GM23338 (cell line): ENCODE data around the gene SDHD. TPM values are rescaled to one million over a fixed set of nuclear protein-coding genes. Genes with fewer than 3 reads are reported as not detected.

Experiments
- ATAC-seq: fragments of 200-7000 bp; cut with Tn5 transposase; 3 replicates; pipeline ENCODE4 v1.9.1; 2020
- DNase-seq: peaks from one replicate; pipeline ENCODE4 v3.0.0-alpha.2; 2015; ENCODE audit warnings: low spot score
- H2AFZ ChIP-seq: fragments of 200-600 bp; sonication (generic); 2 replicates; pipeline ENCODE4 v1.8.0; 2016; ENCODE audit warnings: antibody characterized with exemption, mild to moderate bottlenecking, moderate library complexity
- H3F3A ChIP-seq: fragments of 200-600 bp; sonication (generic); replicated peaks from 2 replicates; pipeline ENCODE4 v1.8.0; 2017; ENCODE audit warnings: antibody characterized with exemption, mixed run types, low read depth
- H3K27ac ChIP-seq: fragments of 200-600 bp; sonication (generic); 2 replicates; pipeline ENCODE4 v1.6.1; 2016; ENCODE audit warnings: low read depth
- H3K27me3 ChIP-seq: fragments of 200-600 bp; sonication (generic); 2 replicates; pipeline ENCODE4 v1.8.0; 2016; ENCODE audit warnings: mild to moderate bottlenecking, mixed run types, moderate library complexity; ENCODE audit not compliant: insufficient read depth
- H3K36me3 ChIP-seq: fragments of 200-600 bp; sonication (generic); 2 replicates; pipeline ENCODE4 v1.8.0; 2016; ENCODE audit warnings: mild to moderate bottlenecking; ENCODE audit not compliant: insufficient read depth
- H3K4me1 ChIP-seq: fragments of 200-600 bp; sonication (generic); 2 replicates; pipeline ENCODE4 v1.8.0; 2016; ENCODE audit warnings: mild to moderate bottlenecking, moderate library complexity; ENCODE audit not compliant: insufficient read depth
- H3K4me2 ChIP-seq: fragments of 200-600 bp; sonication (generic); 2 replicates; pipeline ENCODE4 v1.7.1; 2017; ENCODE audit warnings: mixed run types
- H3K4me3 ChIP-seq: fragments of 200-600 bp; sonication (generic); 2 replicates; pipeline ENCODE4 v1.6.1; 2016; ENCODE audit warnings: mixed run types
- H3K79me2 ChIP-seq: fragments of 200-600 bp; sonication (generic); replicated peaks from 2 replicates; pipeline ENCODE4 v1.8.0; 2017; ENCODE audit warnings: mild to moderate bottlenecking; ENCODE audit not compliant: insufficient read depth
- H3K9me2 ChIP-seq: fragments of 200-600 bp; sonication (generic); 2 replicates; pipeline ENCODE4 v1.8.0; 2017; ENCODE audit not compliant: insufficient read depth
- H4K20me1 ChIP-seq: fragments of 200-600 bp; sonication (generic); replicated peaks from 2 replicates; pipeline ENCODE4 v1.8.0; 2017; ENCODE audit warnings: mild to moderate bottlenecking; ENCODE audit not compliant: insufficient read depth
- H3K27ac Mint-ChIP-seq: 2 replicates; pipeline ENCODE4 v1.8.0; 2020; ENCODE audit warnings: inconsistent platforms, mild to moderate bottlenecking, moderate library complexity, mixed read lengths
- H3K27me3 Mint-ChIP-seq: 3 replicates; pipeline ENCODE4 v1.8.0; 2022; ENCODE audit warnings: low read depth, mild to moderate bottlenecking, moderate library complexity, mixed read lengths, inconsistent platforms; ENCODE audit not compliant: insufficient read depth, poor library complexity
- H3K36me3 Mint-ChIP-seq: 3 replicates; pipeline ENCODE4 v1.8.0; 2021; ENCODE audit warnings: low read depth, mild to moderate bottlenecking, inconsistent platforms, moderate library complexity, mixed read lengths
- H3K4me1 Mint-ChIP-seq: 3 replicates; pipeline ENCODE4 v1.8.0; 2020; ENCODE audit warnings: mild to moderate bottlenecking, inconsistent platforms, mixed read lengths
- H3K4me3 Mint-ChIP-seq: 3 replicates; pipeline ENCODE4 v1.8.0; 2021; ENCODE audit warnings: moderate library complexity, mild to moderate bottlenecking, inconsistent platforms, mixed read lengths
- H3K9me3 Mint-ChIP-seq: 3 replicates; pipeline ENCODE4 v1.8.0; 2020; ENCODE audit warnings: moderate library complexity, mild to moderate bottlenecking, inconsistent platforms, mixed read lengths
- CREB1 ChIP-seq: fragments of 250-450 bp; sonication (Bioruptor Pico); IDR thresholded peaks from 2 replicates; pipeline ENCODE4 v1.5.0; 2020; ENCODE audit warnings: low read depth, mild to moderate bottlenecking, moderate library complexity
- CTCF ChIP-seq, 2 experiments: fragments of 200-600 bp in 1 of 2; sonication (generic) in 1 of 2; conservative IDR thresholded peaks; 2 replicates each; pipeline versions ENCODE4 v1.5.1 to v1.6.1; 2016 to 2017; ENCODE audit warnings: antibody characterized with exemption in 2 of 2, low read depth in 2 of 2, mild to moderate bottlenecking in 2 of 2, moderate library complexity in 1 of 2
- ETS1 ChIP-seq: IDR thresholded peaks from 2 replicates; pipeline ENCODE4 v1.6.1; 2016; ENCODE audit warnings: antibody characterized with exemption
- EZH2 ChIP-seq: fragments of 200-600 bp; sonication (generic); IDR thresholded peaks from one replicate; pipeline ENCODE4 v1.8.0; 2017; ENCODE audit warnings: antibody characterized with exemption, mild to moderate bottlenecking, low read depth; ENCODE audit not compliant: unreplicated experiment
- EZH2phosphoT487 ChIP-seq: fragments of 200-600 bp; sonication (generic); IDR thresholded peaks from one replicate; pipeline ENCODE4 v1.8.1; 2018; ENCODE audit warnings: antibody characterized with exemption; ENCODE audit not compliant: unreplicated experiment
- JUNB ChIP-seq: IDR thresholded peaks from one replicate; pipeline ENCODE4 v1.6.1; 2016; ENCODE audit warnings: antibody characterized with exemption; ENCODE audit not compliant: unreplicated experiment
- NANOG ChIP-seq: IDR thresholded peaks from 2 replicates; pipeline ENCODE4 v1.6.1; 2016; ENCODE audit warnings: antibody characterized with exemption, borderline replicate concordance
- POLR2AphosphoS5 ChIP-seq: IDR thresholded peaks from 2 replicates; pipeline ENCODE4 v1.6.1; 2016; ENCODE audit warnings: antibody characterized with exemption, low read depth
- STAT1 ChIP-seq: IDR thresholded peaks from one replicate; pipeline ENCODE4 v1.6.1; 2016; ENCODE audit warnings: antibody characterized with exemption; ENCODE audit not compliant: unreplicated experiment
- ZNF114 ChIP-seq: fragments of 250-450 bp; sonication (Bioruptor Pico); IDR thresholded peaks from 2 replicates; pipeline ENCODE4 v1.5.0; 2020; ENCODE audit warnings: mild to moderate bottlenecking, moderate library complexity
- ZNF331 ChIP-seq: fragments of 250-450 bp; sonication (Bioruptor Pico); IDR thresholded peaks from 2 replicates; pipeline ENCODE4 v1.5.0; 2020; ENCODE audit warnings: low read depth, mild to moderate bottlenecking, moderate library complexity
- polyA plus RNA-seq: library from polyadenylated mRNA; unstranded; fragments of >200 nt; fragmentation: Nextera tagmentation; extraction: Ambion mirVana; gene quantifications from 2 replicates; pipeline ENCODE4 v1.2.1, GENCODE V29; 2016
- total RNA-seq: library from RNA; depleted of rRNA; stranded (reverse); fragments of >200 nt; shearing (Covaris generic); gene quantifications from 2 replicates; pipeline ENCODE4 v1.2.3, GENCODE V29; 2014
- TF ChIP-seq, protein P1 (sequence below): IDR thresholded peaks from one replicate; pipeline ENCODE4 v1.6.1; 2018; ENCODE audit warnings: antibody characterized with exemption; ENCODE audit not compliant: unreplicated experiment
- TF ChIP-seq, protein P2 (sequence below): fragments of 250-450 bp; sonication (Bioruptor Pico); IDR thresholded peaks from 2 replicates; pipeline ENCODE4 v1.5.0; 2020; ENCODE audit warnings: mild to moderate bottlenecking, moderate library complexity

The SDHD gene
- total and polyA plus RNA-seq, 2 experiments from 2014 or later: 157 to 163 TPM

GRCh38 chr11:112128483-112129121 lies 41.9 kb downstream of the SDHD start:
- H3K9me2 ChIP-seq: no peaks in the 10 kb centered on the region
- H3K27ac ChIP-seq: no peak overlapping the region
- H3K4me1 Mint-ChIP-seq: no peaks in the 10 kb centered on the region; the same call in 2 of the 3 replicates
- H3K4me2 ChIP-seq: no peak overlapping the region
- no peaks in the 10 kb centered on the region for H3K4me1 ChIP-seq
- H3K4me3 ChIP-seq: no peak overlapping the region
- no peaks in the 10 kb centered on the region for H3K79me2 ChIP-seq
- DNase-seq (no peak), ATAC-seq (no peak)
- no peak overlapping the region for H2AFZ ChIP-seq
- no peaks in the 10 kb centered on the region for H3F3A ChIP-seq
- H3K36me3 ChIP-seq: no peaks in the 10 kb centered on the region
- H3K27me3 ChIP-seq: no peaks in the 10 kb centered on the region
- peaks cover 1% of the 10 kb centered on the region for H3K27me3 Mint-ChIP-seq
- H3K9me3 Mint-ChIP-seq: no peaks in the 10 kb centered on the region
- no peak overlapping the region for H3K27ac Mint-ChIP-seq
- no peaks in the 10 kb centered on the region for H4K20me1 ChIP-seq
- TF ChIP-seq ZNF331: no peak
- TF ChIP-seq, protein P1, sequence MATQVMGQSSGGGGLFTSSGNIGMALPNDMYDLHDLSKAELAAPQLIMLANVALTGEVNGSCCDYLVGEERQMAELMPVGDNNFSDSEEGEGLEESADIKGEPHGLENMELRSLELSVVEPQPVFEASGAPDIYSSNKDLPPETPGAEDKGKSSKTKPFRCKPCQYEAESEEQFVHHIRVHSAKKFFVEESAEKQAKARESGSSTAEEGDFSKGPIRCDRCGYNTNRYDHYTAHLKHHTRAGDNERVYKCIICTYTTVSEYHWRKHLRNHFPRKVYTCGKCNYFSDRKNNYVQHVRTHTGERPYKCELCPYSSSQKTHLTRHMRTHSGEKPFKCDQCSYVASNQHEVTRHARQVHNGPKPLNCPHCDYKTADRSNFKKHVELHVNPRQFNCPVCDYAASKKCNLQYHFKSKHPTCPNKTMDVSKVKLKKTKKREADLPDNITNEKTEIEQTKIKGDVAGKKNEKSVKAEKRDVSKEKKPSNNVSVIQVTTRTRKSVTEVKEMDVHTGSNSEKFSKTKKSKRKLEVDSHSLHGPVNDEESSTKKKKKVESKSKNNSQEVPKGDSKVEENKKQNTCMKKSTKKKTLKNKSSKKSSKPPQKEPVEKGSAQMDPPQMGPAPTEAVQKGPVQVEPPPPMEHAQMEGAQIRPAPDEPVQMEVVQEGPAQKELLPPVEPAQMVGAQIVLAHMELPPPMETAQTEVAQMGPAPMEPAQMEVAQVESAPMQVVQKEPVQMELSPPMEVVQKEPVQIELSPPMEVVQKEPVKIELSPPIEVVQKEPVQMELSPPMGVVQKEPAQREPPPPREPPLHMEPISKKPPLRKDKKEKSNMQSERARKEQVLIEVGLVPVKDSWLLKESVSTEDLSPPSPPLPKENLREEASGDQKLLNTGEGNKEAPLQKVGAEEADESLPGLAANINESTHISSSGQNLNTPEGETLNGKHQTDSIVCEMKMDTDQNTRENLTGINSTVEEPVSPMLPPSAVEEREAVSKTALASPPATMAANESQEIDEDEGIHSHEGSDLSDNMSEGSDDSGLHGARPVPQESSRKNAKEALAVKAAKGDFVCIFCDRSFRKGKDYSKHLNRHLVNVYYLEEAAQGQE: no peak
- TF ChIP-seq CTCF (conservative IDR thresholded peaks at IDR 0.05; ENCODE audit: low read depth in 2 of 2): no peak
- no peak for TF ChIP-seq EZH2phosphoT487
- no peak for TF ChIP-seq ZNF114 (CRISPR knock-in tag)
- no peak for TF ChIP-seq EZH2
- no peak for TF ChIP-seq NANOG
- no peak for TF ChIP-seq POLR2AphosphoS5
- TF ChIP-seq STAT1: no peak
- no peak for TF ChIP-seq CREB1 (CRISPR knock-in tag)
- TF ChIP-seq, protein P2, sequence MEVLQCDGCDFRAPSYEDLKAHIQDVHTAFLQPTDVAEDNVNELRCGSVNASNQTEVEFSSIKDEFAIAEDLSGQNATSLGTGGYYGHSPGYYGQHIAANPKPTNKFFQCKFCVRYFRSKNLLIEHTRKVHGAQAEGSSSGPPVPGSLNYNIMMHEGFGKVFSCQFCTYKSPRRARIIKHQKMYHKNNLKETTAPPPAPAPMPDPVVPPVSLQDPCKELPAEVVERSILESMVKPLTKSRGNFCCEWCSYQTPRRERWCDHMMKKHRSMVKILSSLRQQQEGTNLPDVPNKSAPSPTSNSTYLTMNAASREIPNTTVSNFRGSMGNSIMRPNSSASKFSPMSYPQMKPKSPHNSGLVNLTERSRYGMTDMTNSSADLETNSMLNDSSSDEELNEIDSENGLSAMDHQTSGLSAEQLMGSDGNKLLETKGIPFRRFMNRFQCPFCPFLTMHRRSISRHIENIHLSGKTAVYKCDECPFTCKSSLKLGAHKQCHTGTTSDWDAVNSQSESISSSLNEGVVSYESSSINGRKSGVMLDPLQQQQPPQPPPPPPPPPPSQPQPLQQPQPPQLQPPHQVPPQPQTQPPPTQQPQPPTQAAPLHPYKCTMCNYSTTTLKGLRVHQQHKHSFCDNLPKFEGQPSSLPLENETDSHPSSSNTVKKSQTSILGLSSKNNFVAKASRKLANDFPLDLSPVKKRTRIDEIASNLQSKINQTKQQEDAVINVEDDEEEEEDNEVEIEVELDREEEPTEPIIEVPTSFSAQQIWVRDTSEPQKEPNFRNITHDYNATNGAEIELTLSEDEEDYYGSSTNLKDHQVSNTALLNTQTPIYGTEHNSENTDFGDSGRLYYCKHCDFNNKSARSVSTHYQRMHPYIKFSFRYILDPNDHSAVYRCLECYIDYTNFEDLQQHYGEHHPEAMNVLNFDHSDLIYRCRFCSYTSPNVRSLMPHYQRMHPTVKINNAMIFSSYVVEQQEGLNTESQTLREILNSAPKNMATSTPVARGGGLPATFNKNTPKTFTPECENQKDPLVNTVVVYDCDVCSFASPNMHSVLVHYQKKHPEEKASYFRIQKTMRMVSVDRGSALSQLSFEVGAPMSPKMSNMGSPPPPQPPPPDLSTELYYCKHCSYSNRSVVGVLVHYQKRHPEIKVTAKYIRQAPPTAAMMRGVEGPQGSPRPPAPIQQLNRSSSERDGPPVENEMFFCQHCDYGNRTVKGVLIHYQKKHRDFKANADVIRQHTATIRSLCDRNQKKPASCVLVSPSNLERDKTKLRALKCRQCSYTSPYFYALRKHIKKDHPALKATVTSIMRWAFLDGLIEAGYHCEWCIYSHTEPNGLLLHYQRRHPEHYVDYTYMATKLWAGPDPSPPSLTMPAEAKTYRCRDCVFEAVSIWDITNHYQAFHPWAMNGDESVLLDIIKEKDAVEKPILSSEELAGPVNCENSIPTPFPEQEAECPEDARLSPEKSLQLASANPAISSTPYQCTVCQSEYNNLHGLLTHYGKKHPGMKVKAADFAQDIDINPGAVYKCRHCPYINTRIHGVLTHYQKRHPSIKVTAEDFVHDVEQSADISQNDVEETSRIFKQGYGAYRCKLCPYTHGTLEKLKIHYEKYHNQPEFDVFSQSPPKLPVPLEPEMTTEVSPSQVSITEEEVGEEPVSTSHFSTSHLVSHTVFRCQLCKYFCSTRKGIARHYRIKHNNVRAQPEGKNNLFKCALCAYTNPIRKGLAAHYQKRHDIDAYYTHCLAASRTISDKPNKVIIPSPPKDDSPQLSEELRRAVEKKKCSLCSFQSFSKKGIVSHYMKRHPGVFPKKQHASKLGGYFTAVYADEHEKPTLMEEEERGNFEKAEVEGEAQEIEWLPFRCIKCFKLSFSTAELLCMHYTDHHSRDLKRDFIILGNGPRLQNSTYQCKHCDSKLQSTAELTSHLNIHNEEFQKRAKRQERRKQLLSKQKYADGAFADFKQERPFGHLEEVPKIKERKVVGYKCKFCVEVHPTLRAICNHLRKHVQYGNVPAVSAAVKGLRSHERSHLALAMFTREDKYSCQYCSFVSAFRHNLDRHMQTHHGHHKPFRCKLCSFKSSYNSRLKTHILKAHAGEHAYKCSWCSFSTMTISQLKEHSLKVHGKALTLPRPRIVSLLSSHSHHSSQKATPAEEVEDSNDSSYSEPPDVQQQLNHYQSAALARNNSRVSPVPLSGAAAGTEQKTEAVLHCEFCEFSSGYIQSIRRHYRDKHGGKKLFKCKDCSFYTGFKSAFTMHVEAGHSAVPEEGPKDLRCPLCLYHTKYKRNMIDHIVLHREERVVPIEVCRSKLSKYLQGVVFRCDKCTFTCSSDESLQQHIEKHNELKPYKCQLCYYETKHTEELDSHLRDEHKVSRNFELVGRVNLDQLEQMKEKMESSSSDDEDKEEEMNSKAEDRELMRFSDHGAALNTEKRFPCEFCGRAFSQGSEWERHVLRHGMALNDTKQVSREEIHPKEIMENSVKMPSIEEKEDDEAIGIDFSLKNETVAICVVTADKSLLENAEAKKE: no peak
- TF ChIP-seq JUNB: no peak
- no peak for TF ChIP-seq ETS1
- H3K36me3 Mint-ChIP-seq: no peaks in the 10 kb centered on the region
- no peak overlapping the region for H3K4me3 Mint-ChIP-seq
